K562 (cell line): ENCODE measurements around the gene KCNK10. TPM values are rescaled to one million over a fixed set of nuclear protein-coding genes. Genes with fewer than 3 reads are reported as not detected.
A peak's percentile ranks its signal among the peaks of the same experiment; 100 is the strongest.

Experiments
- ELF4 ChIP-seq: fragments of 450-650 bp; formaldehyde crosslinking; IDR thresholded peaks from 2 replicates; pipeline ENCODE4 v1.4.0; 2022; ENCODE audit warnings: missing genetic modification characterization
- RBM22 ChIP-seq: fragments of 200-400 bp; formaldehyde crosslinking; IDR thresholded peaks from 2 replicates; pipeline ENCODE4 v1.6.1; 2018; ENCODE audit warnings: low read length, low read depth; ENCODE audit not compliant: poor library complexity, severe bottlenecking
- RREB1 ChIP-seq: fragments of 250-450 bp; sonication (Bioruptor Pico); IDR thresholded peaks from 2 replicates; pipeline ENCODE4 v1.4.0; 2020
- TCF3 ChIP-seq: sonication (generic); formaldehyde crosslinking; IDR thresholded peaks from 2 replicates; pipeline ENCODE4 v1.4.0; 2020; ENCODE audit warnings: mild to moderate bottlenecking, missing genetic modification reagents
- ZNF518B ChIP-seq: fragments of 250-450 bp; sonication (Bioruptor Pico); IDR thresholded peaks from 2 replicates; pipeline ENCODE4 v1.5.0; 2021; ENCODE audit warnings: mild to moderate bottlenecking, moderate library complexity
- polyA plus RNA-seq, 8 experiments: library from polyadenylated mRNA; depleted of rRNA in 4 of 8; stranded (reverse) in 5 of 8; unstranded in 3 of 8; fragments of >200 nt; fragmentation: Nextera tagmentation in 2 of 8; fragmentation: Illumina TruSeq in 1 of 8; extraction: Ambion mirVana in 2 of 8; extraction: Trizol in 1 of 8; gene quantifications; 2 replicates each; pipeline versions ENCODE4 v1.2.1 to v1.2.3, GENCODE V29; 2011 to 2014; ENCODE audit warnings: inconsistent platforms in 1 of 8, missing spikeins in 1 of 8
- total RNA-seq, 7 experiments: library from RNA; depleted of rRNA in 6 of 7; stranded (reverse); fragments of >200 nt in 6 of 7; fragmentation: Illumina TruSeq in 2 of 7; extraction: Trizol in 2 of 7; gene quantifications; 2 replicates each; pipeline versions ENCODE4 v1.2.1 to v1.2.3, GENCODE V29; 2011 to 2021; ENCODE audit warnings: low replicate concordance in 1 of 7

The KCNK10 gene
- total and polyA plus RNA-seq, 9 of the 15 experiments (the other 6 are each of a cell fraction or from before 2014, with no cell fraction given): not detected

- TF ChIP-seq RREB1 (CRISPR knock-in tag) (no peak), RBM22 (no peak), ELF4 (CRISPR knock-in tag) (no peak), ZNF518B (CRISPR knock-in tag) (no peak), TCF3 (CRISPR knock-in tag) (peak; percentile 46)
Measured at GRCh38 chr14:88296351-88296750, 26.7 kb downstream of the KCNK10 start (continued).
